Testis (tissue), 2 donors: ENCODE measurements around the gene LIMS2.

Source experiments
- POLR2A ChIP-seq: fragments of 450-650 bp; IDR thresholded peaks from one replicate; pipeline ENCODE4 v1.6.1; 2017; ENCODE audit warnings: antibody characterized with exemption, mild to moderate bottlenecking, moderate library complexity
- TF ChIP-seq, protein P1 (sequence below), 3 experiments: fragments of 450-650 bp in 2 of 3; fragments of 200-600 bp in 1 of 3; sonication (generic) in 1 of 3; IDR thresholded peaks; one replicate each; pipeline ENCODE4 v1.5.1; 2016 to 2019; ENCODE audit warnings: antibody characterized with exemption in 3 of 3, mild to moderate bottlenecking in 2 of 3, moderate library complexity in 1 of 3

DNA sequence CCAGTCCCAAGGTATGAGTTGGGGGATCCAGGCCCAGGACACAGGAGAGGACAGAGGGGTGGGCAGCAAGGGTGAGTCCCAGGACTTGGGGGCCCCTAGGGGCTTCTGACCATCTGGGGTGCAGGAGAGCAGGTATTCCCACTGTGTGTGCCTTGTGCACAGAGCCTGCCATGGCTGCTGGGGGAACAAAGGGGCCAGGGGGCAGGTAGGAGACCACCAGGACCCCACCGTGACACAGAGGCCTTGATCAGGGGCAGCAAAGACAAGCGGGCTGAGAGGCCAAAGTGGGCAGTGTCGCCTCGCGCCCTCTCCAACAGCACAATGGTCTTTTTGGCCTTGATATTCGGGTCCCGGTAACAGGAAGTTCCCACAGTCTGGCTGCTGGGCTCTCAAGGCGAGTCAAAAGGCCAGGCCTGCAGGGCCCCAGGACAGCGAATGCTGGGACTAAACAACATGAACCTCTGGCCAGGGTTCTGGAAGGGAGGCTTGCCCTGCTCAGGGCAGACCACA, 41.7 kb downstream of the LIMS2 start:
- TF ChIP-seq, protein P1, sequence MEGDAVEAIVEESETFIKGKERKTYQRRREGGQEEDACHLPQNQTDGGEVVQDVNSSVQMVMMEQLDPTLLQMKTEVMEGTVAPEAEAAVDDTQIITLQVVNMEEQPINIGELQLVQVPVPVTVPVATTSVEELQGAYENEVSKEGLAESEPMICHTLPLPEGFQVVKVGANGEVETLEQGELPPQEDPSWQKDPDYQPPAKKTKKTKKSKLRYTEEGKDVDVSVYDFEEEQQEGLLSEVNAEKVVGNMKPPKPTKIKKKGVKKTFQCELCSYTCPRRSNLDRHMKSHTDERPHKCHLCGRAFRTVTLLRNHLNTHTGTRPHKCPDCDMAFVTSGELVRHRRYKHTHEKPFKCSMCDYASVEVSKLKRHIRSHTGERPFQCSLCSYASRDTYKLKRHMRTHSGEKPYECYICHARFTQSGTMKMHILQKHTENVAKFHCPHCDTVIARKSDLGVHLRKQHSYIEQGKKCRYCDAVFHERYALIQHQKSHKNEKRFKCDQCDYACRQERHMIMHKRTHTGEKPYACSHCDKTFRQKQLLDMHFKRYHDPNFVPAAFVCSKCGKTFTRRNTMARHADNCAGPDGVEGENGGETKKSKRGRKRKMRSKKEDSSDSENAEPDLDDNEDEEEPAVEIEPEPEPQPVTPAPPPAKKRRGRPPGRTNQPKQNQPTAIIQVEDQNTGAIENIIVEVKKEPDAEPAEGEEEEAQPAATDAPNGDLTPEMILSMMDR (IDR thresholded peaks at IDR 0.05): no peak
- TF ChIP-seq POLR2A: no peak
